Retina (tissue), 1 donor: Measurements from ENCODE around the gene ZNF407.

Source experiments
- DNase-seq: peaks from one replicate; pipeline ENCODE4 v3.0.0-alpha.2; 2016

Gene ZNF407

DNA sequence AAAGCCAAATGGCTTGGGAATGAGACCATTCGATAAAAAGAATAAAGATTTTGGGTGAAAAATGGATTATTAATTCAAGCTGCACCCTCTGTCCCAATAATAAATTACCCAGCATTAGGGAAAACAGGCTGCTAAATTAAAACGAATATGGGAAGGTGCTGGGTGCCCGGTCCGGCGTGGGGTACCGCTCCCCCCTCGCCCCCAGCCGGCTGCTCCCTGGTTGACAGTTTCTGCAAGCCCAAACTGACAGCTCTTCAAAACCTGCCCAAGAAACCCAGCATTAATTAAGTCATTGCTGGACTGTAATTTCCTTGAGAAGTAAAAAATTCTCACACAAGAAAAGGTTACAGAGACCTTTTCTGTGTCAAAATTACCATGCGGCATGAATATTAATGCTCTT is 512.6 kb downstream of the ZNF407 start:
- no peak for DNase-seq

DNA sequence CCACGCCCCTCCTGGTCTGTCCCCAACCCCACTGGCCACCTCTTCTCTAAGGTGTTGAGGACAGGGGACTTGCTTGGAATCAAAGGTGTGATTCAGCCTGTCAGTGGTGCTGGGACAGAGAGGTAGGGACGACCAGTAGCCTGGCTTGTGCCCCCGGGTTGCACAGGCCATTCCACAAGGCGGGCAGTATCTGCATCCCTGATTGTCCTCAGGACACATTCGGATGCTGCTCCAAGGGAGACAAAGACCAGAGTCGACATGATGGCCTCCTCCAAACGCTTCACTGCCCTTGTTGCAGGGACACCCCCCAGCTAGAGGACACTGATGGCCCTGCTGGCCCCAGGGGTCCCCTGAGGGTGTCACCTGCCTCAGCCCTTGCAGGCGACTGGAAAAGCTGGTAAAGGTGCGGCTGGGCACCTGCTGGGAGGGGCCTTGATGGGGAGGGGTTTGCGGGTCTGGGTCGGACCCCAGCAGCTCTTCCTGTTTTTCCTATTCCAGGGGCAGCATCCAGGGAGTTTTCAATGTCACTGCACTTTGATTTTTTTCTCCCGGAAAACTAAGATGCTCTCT is 513.3 kb downstream of the ZNF407 start:
- no peak for DNase-seq

DNA sequence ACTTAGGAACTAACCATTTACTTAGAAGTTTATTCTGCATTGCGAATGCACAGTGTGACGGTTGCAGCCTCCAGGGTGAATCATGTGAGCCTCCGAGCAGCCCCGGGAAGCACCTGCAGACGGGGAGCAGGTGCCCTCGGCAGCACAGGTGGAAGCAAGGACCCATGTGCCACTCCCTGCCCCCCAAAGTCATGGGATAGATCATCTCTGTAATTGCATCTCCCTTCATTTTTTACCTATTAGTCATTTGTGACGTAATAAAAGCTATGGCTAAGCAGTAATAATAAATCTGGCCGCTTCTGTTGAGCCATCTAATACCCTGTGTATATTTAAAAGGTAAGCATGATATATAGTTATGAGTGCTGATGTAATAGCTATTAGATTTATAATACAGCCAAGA is 514.1 kb downstream of the ZNF407 start:
- no peak for DNase-seq

DNA sequence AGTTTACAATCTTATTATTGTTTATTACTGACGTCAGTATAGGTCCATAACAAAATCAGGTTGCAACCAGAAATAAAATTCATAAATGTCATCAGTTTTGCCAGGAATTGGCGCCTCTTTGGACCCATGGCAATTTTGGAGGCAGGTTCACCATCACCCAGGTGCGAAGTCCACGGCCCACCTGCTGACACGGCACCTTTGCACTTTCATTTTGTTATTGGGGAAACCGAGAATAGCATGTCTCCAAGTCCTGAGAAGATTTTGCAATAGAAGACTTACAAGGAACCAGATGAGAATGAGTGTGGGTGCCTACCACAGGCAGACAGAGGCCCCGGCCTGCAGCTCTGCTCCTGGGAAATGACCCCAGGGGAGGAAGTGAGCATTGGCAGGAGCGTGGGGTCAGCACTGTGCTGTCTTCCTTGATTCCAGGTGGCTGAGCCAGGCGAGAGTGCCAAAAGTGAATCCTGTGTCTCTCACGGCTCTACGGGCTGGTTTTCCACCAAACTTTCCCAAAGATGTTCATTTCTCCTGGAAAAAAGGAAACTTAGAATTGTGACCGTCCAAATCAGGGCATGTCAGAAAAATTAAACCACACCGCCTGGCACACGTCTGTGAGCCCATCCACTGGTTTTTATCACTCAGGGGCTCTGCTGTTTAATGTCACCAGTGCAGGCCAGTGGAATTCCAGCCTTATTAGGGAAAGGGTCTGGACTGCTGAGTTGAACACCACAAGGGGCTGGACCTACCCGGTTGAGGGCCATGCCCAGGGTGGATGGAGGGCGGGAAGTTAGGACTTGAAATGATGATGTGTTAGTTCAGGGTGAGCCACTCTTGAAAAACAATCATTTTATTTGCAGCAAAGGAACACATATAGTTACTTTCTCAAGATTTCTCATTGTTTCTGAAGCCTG is 514.8 kb downstream of the ZNF407 start:
- no peak for DNase-seq

DNA sequence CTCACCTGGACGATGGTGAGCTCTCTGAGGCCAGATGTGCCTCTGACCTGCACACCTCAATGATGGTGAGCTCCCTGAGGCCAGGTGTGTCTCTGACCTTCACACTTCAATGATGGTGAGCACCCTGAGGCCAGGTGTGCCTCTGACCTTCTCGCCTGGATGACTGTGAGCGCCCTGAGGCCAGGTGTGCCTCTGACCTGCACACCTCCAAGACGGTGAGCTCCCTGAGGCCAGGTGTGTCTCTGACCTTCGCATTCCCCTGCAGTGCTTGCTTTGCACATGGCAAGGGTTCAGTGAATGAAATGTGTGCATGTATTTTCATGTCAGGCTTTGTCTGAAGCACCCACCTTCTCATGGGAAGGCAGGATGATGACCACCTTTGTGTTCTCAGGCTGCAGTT is 515.8 kb downstream of the ZNF407 start:
- no peak for DNase-seq

DNA sequence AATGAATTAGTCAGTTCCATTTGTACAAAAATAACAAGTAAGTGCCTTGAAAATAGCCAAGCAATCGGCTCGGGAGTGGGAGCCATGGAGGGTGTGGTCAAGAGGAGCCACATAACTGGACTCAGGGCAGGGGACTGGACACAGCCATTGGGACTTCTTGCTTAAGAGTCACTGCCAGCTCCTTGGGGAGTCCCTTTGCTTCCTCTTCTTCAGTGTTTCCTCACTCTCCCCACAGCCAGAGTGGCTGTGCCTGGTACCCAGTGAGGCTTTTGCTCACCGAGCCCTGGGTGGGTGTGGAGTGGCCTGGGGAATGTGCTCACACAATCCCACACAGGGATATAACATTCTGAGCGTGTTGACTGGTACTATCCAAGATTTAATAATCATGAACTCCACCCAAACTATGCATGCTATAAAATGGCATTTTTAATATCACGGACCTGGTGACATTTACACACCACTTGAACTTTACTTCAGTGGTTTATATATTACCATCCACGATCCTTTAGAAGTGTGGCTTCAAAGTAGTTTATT is 516.6 kb downstream of the ZNF407 start:
- no peak for DNase-seq
